ENCODE data around the gene KCNMB2. TPM values are rescaled to one million over a fixed set of nuclear protein-coding genes. Genes with fewer than 3 reads are reported as not detected.

Gene KCNMB2
- total RNA-seq, 1 experiment from 2014 or later, result not detected

DNA sequence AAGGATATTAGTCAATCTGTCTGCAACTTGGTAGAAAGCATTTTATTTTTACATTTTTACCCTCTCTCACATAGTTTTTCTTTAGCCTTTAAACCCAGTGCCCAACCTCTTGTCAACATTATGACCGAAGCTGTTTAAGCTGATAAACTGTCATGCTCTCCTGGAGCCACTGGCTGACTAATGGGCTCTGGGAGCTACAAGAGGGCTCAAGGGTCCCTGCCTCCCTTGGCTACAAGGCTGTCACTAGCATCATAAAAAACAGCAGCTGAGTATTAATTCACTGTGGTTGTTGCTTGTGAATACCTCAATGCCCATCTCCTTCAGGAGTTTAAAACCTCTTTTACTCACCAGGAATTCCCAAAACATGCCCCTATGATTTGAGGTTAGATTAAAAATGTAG, 297.5 kb downstream of the KCNMB2 start:
- Histone ChIP-seq H3F3A (ENCODE audit: low read length, unreplicated experiment) (no peaks in the 10 kb centered on the region), H3K4me2 (ENCODE audit: low read length) (no peak overlapping the region), H3K9me3 (ENCODE audit: low read length) (no peaks in the 10 kb centered on the region), H3K9ac (ENCODE audit: low read length) (no peak overlapping the region), H3K27ac (ENCODE audit: low read length) (no peak overlapping the region), H3K36me3 (ENCODE audit: low read depth, low read length) (no peaks in the 10 kb centered on the region), H3K79me2 (ENCODE audit: low read length) (no peaks in the 10 kb centered on the region), H2AFZ (ENCODE audit: low read length) (no peak overlapping the region), H3K9me2 (replicated peaks; ENCODE audit: low read length) (no peaks in the 10 kb centered on the region), H4K20me1 (ENCODE audit: low read length) (no peaks in the 10 kb centered on the region), H3K4me1 (ENCODE audit: insufficient read depth, low read length) (no peaks in the 10 kb centered on the region), H3K4me3 (ENCODE audit: low read length) (no peak overlapping the region), H3K27me3 (ENCODE audit: low read length) (peaks cover 7% of the 10 kb centered on the region; the same call in 1 of the 2 replicates)
- no peak for TF ChIP-seq EZH2 (IDR thresholded peaks at IDR 0.05; ENCODE audit: low read length, unreplicated experiment)
- TF ChIP-seq EZH2phosphoT487 (IDR thresholded peaks at IDR 0.05; ENCODE audit: borderline replicate concordance, low read length), result no peak
- TF ChIP-seq, protein P1, sequence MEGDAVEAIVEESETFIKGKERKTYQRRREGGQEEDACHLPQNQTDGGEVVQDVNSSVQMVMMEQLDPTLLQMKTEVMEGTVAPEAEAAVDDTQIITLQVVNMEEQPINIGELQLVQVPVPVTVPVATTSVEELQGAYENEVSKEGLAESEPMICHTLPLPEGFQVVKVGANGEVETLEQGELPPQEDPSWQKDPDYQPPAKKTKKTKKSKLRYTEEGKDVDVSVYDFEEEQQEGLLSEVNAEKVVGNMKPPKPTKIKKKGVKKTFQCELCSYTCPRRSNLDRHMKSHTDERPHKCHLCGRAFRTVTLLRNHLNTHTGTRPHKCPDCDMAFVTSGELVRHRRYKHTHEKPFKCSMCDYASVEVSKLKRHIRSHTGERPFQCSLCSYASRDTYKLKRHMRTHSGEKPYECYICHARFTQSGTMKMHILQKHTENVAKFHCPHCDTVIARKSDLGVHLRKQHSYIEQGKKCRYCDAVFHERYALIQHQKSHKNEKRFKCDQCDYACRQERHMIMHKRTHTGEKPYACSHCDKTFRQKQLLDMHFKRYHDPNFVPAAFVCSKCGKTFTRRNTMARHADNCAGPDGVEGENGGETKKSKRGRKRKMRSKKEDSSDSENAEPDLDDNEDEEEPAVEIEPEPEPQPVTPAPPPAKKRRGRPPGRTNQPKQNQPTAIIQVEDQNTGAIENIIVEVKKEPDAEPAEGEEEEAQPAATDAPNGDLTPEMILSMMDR (conservative IDR thresholded peaks at IDR 0.05; ENCODE audit: low read depth, low read length), result no peak
- DNase-seq (no peak), ATAC-seq (no peak)
- ChIA-PET POLR2A (ENCODE audit: unreplicated experiment) (no interaction called here), CTCF (no interaction called here)
- no TSS peak for BruUV-seq (replicated peaks)
- intact Hi-C loops (cut with micrococcal nuclease), result no loop called here

DNA sequence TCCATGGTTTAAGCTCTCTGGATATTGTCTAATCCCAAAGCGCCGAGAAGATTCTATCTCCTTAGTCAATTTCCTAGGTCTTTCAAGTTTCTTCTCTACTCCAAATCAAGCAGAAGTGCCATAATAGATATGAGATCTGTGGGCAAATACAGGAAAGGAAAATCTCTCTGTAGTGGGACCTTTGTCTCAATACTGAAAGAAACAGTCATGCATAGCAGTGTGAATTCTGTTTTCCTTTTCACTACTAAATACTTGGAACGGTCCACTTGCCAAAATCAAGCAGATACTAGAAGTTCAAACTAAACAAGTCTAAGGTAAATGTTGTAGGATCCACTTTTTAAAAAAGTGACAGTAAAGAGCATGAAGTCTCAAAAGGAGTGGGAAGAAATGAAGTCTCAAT, 298.8 kb downstream of the KCNMB2 start:
- Histone ChIP-seq H3K27ac (ENCODE audit: low read length) (no peak overlapping the region), H3K9me2 (replicated peaks; ENCODE audit: low read length) (no peaks in the 10 kb centered on the region), H3K4me1 (ENCODE audit: insufficient read depth, low read length) (no peaks in the 10 kb centered on the region), H3K4me3 (ENCODE audit: low read length) (no peak overlapping the region), H2AFZ (ENCODE audit: low read length) (no peak overlapping the region), H3K27me3 (ENCODE audit: low read length) (peaks cover 7% of the 10 kb centered on the region; the same call in 1 of the 2 replicates), H3K36me3 (ENCODE audit: low read depth, low read length) (no peaks in the 10 kb centered on the region), H3K9ac (ENCODE audit: low read length) (no peak overlapping the region), H3K4me2 (ENCODE audit: low read length) (no peak overlapping the region), H4K20me1 (ENCODE audit: low read length) (no peaks in the 10 kb centered on the region), H3F3A (ENCODE audit: low read length, unreplicated experiment) (no peaks in the 10 kb centered on the region), H3K9me3 (ENCODE audit: low read length) (no peaks in the 10 kb centered on the region), H3K79me2 (ENCODE audit: low read length) (no peaks in the 10 kb centered on the region)
- intact Hi-C loops (cut with micrococcal nuclease), result no loop called here
- TF ChIP-seq EZH2 (IDR thresholded peaks at IDR 0.05; ENCODE audit: low read length, unreplicated experiment), result no peak
- TF ChIP-seq, protein P1 (conservative IDR thresholded peaks at IDR 0.05; ENCODE audit: low read depth, low read length), result no peak
- no peak for TF ChIP-seq EZH2phosphoT487 (IDR thresholded peaks at IDR 0.05; ENCODE audit: borderline replicate concordance, low read length)
- ATAC-seq, result no peak
- BruUV-seq (replicated peaks), result no TSS peak
- ChIA-PET POLR2A (ENCODE audit: unreplicated experiment) (no interaction called here), CTCF (no interaction called here)
- no peak for DNase-seq

DNA sequence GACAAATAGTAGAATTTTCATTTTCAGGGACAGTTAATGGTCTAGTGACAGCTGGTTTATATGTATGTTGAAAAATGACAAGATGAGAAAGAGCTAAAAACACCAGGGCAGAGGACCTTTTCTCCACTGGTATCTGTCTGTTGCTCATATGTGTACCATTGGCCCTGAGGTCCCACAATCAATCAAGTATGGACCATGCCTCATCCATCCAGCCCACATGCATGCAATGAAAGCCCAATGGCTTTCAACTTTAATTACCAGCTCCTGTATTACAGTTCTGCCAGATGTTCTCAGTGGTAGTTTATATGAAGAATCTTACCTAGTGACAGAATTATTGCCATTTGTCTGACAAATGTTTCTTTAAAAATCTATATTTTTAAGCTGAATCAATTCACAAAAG, 301.3 kb downstream of the KCNMB2 start:
- no peak for ATAC-seq
- Histone ChIP-seq H3K4me1 (ENCODE audit: insufficient read depth, low read length) (no peaks in the 10 kb centered on the region), H3K79me2 (ENCODE audit: low read length) (no peaks in the 10 kb centered on the region)

More for the DNA sequence above, 301.3 kb downstream of the KCNMB2 start:
- intact Hi-C loops (cut with micrococcal nuclease), result no loop called here
- H3K4me2 ChIP-seq (ENCODE audit: low read length), result no peak overlapping the region
- TF ChIP-seq EZH2 (IDR thresholded peaks at IDR 0.05; ENCODE audit: low read length, unreplicated experiment) (no peak), EZH2phosphoT487 (IDR thresholded peaks at IDR 0.05; ENCODE audit: borderline replicate concordance, low read length) (no peak)
- TF ChIP-seq, protein P1 (conservative IDR thresholded peaks at IDR 0.05; ENCODE audit: low read depth, low read length), result no peak
- H3K9me3 ChIP-seq (ENCODE audit: low read length), result no peaks in the 10 kb centered on the region
- POLR2A ChIA-PET (ENCODE audit: unreplicated experiment), result no interaction called here
- H4K20me1 ChIP-seq (ENCODE audit: low read length), result no peaks in the 10 kb centered on the region
- H3F3A ChIP-seq (ENCODE audit: low read length, unreplicated experiment), result no peaks in the 10 kb centered on the region
- CTCF ChIA-PET, result no interaction called here
- no peaks in the 10 kb centered on the region for H3K36me3 ChIP-seq (ENCODE audit: low read depth, low read length)
- DNase-seq, result no peak
- no peak overlapping the region for H2AFZ ChIP-seq (ENCODE audit: low read length)
- H3K27ac ChIP-seq (ENCODE audit: low read length), result no peak overlapping the region
- BruUV-seq (replicated peaks), result no TSS peak
- peaks cover 7% of the 10 kb centered on the region; the same call in 1 of the 2 replicates for H3K27me3 ChIP-seq (ENCODE audit: low read length)
- H3K9ac ChIP-seq (ENCODE audit: low read length), result no peak overlapping the region
- H3K4me3 ChIP-seq (ENCODE audit: low read length), result no peak overlapping the region
- H3K9me2 ChIP-seq (replicated peaks; ENCODE audit: low read length), result no peaks in the 10 kb centered on the region
